Stimulated activated CD8-positive, alpha-beta memory T cell treated with anti-CD3 and anti-CD28 coated beads, Interleukin-7, amount 100 ng/mL, for 1 hour (primary cell): ENCODE results near the gene TNS3.

Source experiments
- DNase-seq, 2 donors: peaks; one replicate each; pipeline ENCODE4 v3.0.0-alpha.2; 2020; ENCODE audit warnings: low read depth in 2 of 2

TNS3 gene

GRCh38 chr7:47303695-47304453 lies 278.0 kb downstream of the TNS3 start:
- DNase-seq, result no peak

DNA sequence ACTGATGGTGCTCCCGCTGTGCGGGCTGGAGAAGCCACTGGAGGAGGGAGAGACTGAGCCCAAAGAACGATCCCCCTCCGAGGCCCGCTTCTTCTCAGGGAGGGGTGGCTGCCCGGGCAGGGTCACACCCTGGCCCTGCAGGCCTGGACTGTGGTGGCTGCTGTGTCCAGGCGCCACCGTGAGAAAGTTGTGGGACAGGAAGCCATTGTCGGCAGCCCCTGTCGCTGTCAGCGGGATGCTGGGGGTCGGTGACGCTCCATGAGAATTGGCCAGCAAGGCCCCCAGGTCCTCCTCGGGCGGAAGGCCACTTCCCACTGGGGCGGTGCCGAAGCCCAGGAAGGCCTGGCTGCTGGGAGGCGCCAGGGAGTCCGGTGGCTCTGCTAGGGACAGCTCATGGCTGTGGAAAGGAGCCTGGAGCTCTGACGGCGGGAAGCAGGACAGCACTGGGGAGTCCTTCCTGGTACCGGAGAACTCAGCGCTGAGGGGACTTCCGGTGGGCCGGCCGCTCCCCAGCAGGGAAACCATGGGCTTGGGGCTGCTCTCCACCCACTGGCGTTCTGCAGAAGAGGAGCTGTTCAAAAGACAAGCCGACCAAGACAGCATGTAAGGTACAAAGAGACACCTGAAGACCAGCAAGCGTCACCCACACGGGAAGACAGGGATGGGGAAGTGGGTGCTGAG lies 278.8 kb downstream of the TNS3 start:
- no peak for DNase-seq

GRCh38 chr7:47302560-47302959 lies 279.4 kb downstream of the TNS3 start:
- DNase-seq, result no peak

- DNase-seq, result no peak
Observed at GRCh38 chr7:47301657-47302295, 280.1 kb downstream of the TNS3 start.

- DNase-seq, result no peak
Observed at GRCh38 chr7:47301105-47301477, 280.8 kb downstream of the TNS3 start.

DNA sequence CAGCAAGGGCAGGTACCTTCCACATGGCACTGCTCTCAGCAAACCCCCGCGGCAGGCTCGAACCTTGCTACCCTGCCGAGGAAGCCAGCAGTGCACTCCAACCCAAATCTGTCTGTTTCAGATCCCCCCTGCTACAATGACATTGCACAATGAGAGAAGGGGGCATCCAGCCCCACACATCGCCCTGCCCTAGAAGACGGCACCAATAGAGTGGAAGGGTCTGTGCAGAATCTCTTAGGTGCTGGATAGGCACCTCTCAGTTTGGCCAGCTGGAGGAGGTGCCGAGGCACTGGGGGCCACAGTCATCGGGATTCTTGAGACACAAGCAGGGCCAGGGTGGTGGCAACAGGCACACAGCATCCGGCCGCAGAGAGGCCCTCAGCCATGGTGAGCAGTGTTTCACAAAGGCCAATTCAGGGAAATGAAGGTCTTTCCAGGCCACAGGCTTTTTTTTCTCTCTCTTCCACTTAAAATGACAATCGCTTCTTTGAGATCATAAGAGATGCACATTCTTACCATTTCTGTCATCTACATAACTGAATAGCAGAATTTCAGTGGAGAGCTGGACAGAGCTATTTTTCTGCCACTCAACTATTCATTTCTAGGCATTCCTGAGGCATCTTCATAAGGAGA lies 281.3 kb downstream of the TNS3 start:
- DNase-seq, result no peak

- no peak for DNase-seq
Observed at GRCh38 chr7:47299496-47299895, 282.4 kb downstream of the TNS3 start.

DNA sequence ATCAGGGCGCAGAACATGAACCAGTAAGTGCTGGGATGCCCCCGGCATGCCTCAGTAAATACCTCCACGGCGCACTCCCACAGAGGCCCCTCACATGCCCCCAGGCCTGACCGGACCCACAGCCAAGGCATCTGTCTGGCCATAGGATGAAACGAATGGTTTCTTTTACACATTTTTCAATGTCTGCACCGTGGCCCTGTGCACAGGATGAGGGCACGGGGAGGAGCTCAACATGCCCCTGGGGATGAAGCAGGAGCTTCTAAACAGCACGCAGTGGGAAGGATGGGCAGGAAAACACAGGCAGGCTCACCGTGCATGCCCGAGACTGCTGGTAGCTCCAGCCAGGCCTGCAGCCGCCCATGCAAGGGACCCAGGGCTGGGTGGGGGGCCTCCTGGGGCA lies 283.3 kb downstream of the TNS3 start:
- no peak for DNase-seq

DNA sequence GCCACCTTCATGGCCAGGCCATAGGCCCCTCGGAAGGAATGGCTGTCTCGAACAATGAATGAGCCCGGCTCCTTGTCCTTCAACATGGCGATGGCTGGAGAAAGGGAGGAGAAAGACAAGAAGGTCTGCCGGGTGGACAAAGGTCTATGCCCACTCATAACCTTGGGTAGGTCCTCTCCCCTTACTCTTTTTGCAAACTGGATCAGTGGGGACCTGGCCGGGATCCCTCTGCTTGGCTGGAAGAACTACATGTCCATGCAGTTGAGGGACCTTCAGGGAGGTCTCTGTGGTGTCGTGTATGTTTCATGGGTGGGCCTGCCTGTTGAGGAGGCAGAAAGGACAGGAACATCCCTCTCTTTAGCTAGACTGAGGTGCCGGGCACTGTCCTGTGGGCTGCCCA lies 284.8 kb downstream of the TNS3 start:
- no peak for DNase-seq

GRCh38 chr7:47295606-47296005 lies 286.3 kb downstream of the TNS3 start:
- DNase-seq, result no peak

DNA sequence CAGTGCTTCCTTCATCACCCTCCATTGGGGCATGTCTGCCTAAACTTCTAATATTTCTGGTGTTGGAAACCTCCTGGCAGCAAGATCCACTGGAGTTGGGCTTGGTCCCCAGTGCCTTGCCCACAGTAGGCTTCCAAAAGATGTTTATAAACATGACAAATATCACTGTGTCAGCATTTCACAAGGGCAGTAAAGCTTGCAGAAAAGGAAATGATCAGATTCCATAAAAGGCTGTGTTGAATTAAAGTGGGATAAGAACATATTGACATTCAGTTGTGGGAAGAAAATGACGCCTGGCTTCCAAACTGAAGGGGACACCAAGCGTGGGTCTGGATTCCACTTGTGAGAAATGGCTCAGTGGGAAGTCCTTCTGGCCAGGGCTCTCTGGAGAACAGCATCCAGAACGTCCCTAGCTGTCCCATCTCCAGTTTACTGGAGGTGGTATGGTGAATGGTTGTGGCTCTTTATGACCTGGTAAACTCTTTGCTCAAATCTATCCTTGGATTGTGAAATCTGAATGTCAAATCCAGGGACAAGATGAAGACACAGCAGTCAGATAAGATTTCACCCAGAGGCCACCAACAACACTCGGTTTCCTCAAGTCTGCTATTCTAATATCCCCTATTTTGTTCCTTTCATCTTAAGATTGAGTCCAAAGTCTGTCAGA lies 287.2 kb downstream of the TNS3 start:
- no peak for DNase-seq

- no peak for DNase-seq
Observed at GRCh38 chr7:47293884-47294555, 287.9 kb downstream of the TNS3 start.

GRCh38 chr7:47292832-47293309 lies 289.0 kb downstream of the TNS3 start:
- DNase-seq, result no peak

DNA sequence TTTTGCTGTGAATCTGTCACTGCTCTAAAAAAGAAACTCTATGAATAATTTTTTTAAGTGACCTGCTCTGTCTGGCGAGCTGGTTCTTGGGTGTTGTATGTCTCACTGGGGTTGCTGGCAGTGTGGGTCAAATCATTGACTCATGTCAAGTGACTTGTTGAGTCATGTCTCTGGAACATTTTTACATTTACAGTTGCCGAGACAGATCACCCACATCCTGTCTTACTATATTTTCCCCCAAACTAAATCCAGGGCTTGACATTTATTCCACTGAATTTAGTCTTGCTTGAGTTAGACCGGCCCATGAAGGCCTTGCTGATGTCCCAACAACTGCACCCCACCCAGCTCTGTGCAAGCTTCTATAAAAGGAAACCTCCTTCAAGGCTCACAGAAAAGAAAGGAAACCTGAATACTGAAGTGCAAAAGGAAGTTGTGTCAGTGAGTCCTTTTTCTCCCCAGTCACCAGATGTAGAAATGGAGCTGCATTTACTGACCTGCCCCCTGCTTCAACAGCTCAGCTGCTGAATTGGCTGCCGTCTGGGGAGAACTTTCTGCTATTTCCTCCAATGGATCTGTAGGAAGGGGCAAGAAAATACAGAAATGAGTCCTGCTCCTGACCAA lies 290.3 kb downstream of the TNS3 start:
- DNase-seq, result no peak

DNA sequence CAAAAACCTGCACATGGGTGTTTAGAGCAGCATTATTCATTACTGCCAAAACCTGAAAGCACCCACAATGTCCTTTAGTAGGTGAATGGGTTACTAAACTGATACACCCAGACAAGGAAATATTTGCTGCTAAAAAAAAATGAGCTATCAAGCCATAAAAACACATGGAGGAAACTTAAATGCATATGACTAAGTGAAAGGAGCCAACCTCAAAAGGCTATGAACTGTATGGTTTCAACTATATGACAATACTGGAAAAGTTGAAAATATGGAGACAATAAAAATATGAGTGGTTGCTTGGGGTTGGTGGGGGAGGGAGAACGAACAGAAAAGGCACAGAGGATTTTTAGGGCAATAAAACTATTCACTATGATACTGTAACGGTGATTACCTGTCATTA lies 291.0 kb downstream of the TNS3 start:
- no peak for DNase-seq

DNA sequence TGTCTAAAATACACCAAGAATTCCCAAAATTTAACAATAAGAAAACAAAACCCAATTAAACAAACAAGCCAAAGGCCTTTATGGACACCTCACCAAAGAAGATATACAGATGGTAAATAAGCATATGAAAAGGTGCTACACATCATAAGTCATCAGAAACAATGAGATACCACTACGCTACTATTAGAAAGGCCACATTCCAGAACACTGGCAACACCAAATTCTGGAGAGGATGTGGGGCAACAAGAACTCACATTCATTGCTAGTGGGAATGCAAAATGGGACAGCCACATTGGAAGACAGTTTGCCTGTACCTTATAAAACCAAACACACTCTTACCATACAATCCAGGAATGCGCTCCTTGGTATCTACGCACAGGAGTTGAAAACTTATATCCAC lies 291.4 kb downstream of the TNS3 start:
- DNase-seq, result no peak

DNA sequence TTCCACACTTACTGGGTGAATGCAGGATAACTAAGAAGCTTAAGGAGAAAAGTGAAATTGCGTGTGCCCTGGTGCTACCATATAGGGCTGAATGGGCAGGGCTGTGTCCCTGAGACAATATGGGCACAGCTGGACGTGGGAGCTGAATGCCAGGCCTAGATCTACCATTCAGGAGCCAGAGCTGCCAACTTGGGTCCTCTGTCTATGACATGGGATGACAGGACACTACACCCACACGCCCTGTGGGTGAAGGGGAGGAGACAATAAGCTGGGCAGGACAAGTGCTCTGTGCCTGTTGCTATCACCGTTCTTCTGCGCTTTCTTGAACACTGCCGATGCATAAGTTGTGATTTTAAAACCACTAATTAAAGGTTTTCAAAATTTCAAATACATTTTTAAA lies 293.9 kb downstream of the TNS3 start:
- DNase-seq, result no peak

GRCh38 chr7:47285860-47286491 lies 295.9 kb downstream of the TNS3 start:
- no peak for DNase-seq

- DNase-seq, result no peak
Observed at GRCh38 chr7:47284691-47285635, 296.9 kb downstream of the TNS3 start.
